Suprapubic skin (tissue), 4 donors: ENCODE results near the gene IYD. TPM values are rescaled to one million over a fixed set of nuclear protein-coding genes. Genes with fewer than 3 reads are reported as not detected.
A peak's percentile ranks its signal among the peaks of the same experiment; 100 is the strongest.

Experiments used
- DNase-seq, 2 donors: peaks; one replicate each; pipeline ENCODE4 v3.0.0-alpha.2; 2019; ENCODE audit warnings: low spot score in 2 of 2
- H3K27ac ChIP-seq: fragments of 200-600 bp; sonication (generic); one replicate; pipeline ENCODE4 v1.5.1; 2019
- H3K27me3 ChIP-seq: fragments of 200-600 bp; sonication (generic); one replicate; pipeline ENCODE4 v1.5.1; 2019
- H3K36me3 ChIP-seq: fragments of 200-600 bp; sonication (generic); one replicate; pipeline ENCODE4 v1.5.1; 2019
- H3K4me1 ChIP-seq: fragments of 200-600 bp; sonication (generic); one replicate; pipeline ENCODE4 v1.5.1; 2019
- H3K4me3 ChIP-seq: fragments of 200-600 bp; sonication (generic); one replicate; pipeline ENCODE4 v1.5.1; 2019; ENCODE audit warnings: mild to moderate bottlenecking
- H3K9me3 ChIP-seq: fragments of 200-600 bp; sonication (generic); one replicate; pipeline ENCODE4 v1.5.1; 2019
- CTCF ChIP-seq, 2 donors: fragments of 200-600 bp in 1 of 2; fragments of 450-650 bp in 1 of 2; sonication (generic) in 1 of 2; IDR thresholded peaks; one replicate each; pipeline ENCODE4 v1.5.1; 2016 to 2019; ENCODE audit warnings: antibody characterized with exemption in 2 of 2, mild to moderate bottlenecking in 1 of 2, moderate library complexity in 1 of 2
- EP300 ChIP-seq: sonication (generic); formaldehyde crosslinking; IDR thresholded peaks from one replicate; pipeline ENCODE4 v1.6.1; 2017; ENCODE audit warnings: antibody characterized with exemption
- POLR2A ChIP-seq, 2 donors: fragments of 450-650 bp; IDR thresholded peaks; one replicate each; pipeline ENCODE4 v1.6.1; 2017; ENCODE audit warnings: antibody characterized with exemption in 2 of 2, mild to moderate bottlenecking in 2 of 2, moderate library complexity in 2 of 2
- POLR2AphosphoS5 ChIP-seq, 3 donors: sonication (generic); formaldehyde crosslinking; IDR thresholded peaks; one replicate each; pipeline ENCODE4 v1.6.1; 2017; ENCODE audit warnings: antibody characterized with exemption in 3 of 3
- WGBS: methylation state at CpG from one replicate; pipeline ENCODE4 v1.1.5; 2018; 5-methylcytosine and 5-hydroxymethylcytosine counted together
- total RNA-seq, 4 donors: library from RNA; depleted of rRNA; stranded (reverse); fragments of >200 nt; gene quantifications; one replicate each; pipeline ENCODE4 v1.1.0, GENCODE V29; 2016

The IYD gene
- total RNA-seq, 4 donors from 2014 or later, result 0.13 to 3.0 (median 1.6) TPM

GRCh38 chr6:150332939-150333584, 35.8 kb upstream of the IYD start:
- 92% methylated on average over 21 of the region's 21 CpGs for WGBS
- no peak for DNase-seq
- no peaks in the 10 kb centered on the region for H3K27me3 ChIP-seq
- no peaks in the 10 kb centered on the region for H3K36me3 ChIP-seq
- no peak overlapping the region for H3K4me3 ChIP-seq
- TF ChIP-seq POLR2AphosphoS5 (IDR thresholded peaks at IDR 0.05) (no peak), CTCF (IDR thresholded peaks at IDR 0.05) (no peak), POLR2A (IDR thresholded peaks at IDR 0.05) (no peak), EP300 (no peak)
- no peaks in the 10 kb centered on the region for H3K9me3 ChIP-seq
- no peak overlapping the region for H3K27ac ChIP-seq
- peaks cover 6% of the 10 kb centered on the region for H3K4me1 ChIP-seq

- Histone ChIP-seq H3K4me3 (no peak overlapping the region), H3K4me1 (peaks cover 6% of the 10 kb centered on the region)
- 97% methylated on average over 2 of the region's 2 CpGs for WGBS
Observed at GRCh38 chr6:150333585-150333941, 35.2 kb upstream of the IYD start.

GRCh38 chr6:150334790-150335783, 33.7 kb upstream of the IYD start:
- DNase-seq, result no peak
- TF ChIP-seq CTCF (IDR thresholded peaks at IDR 0.05), result peak; percentile 71 to 86
- no peak for TF ChIP-seq POLR2A (IDR thresholded peaks at IDR 0.05)
- no peak for TF ChIP-seq EP300
- no peak for TF ChIP-seq POLR2AphosphoS5 (IDR thresholded peaks at IDR 0.05)

More at GRCh38 chr6:150333585-150333941, 35.2 kb upstream of the IYD start:
- Histone ChIP-seq H3K27ac (no peak overlapping the region), H3K36me3 (no peaks in the 10 kb centered on the region), H3K27me3 (no peaks in the 10 kb centered on the region), H3K9me3 (no peaks in the 10 kb centered on the region)
- no peak for DNase-seq
- TF ChIP-seq EP300, result no peak
- TF ChIP-seq POLR2AphosphoS5 (IDR thresholded peaks at IDR 0.05), result no peak
- no peak for TF ChIP-seq CTCF (IDR thresholded peaks at IDR 0.05)
- no peak for TF ChIP-seq POLR2A (IDR thresholded peaks at IDR 0.05)

GRCh38 chr6:150336299-150336698, 32.5 kb upstream of the IYD start:
- WGBS, result 20% methylated on average over 4 of the region's 4 CpGs
- no peaks in the 10 kb centered on the region for H3K9me3 ChIP-seq
- no peaks in the 10 kb centered on the region for H3K27me3 ChIP-seq
- no peak overlapping the region for H3K27ac ChIP-seq
- DNase-seq, result no peak
- no peak for TF ChIP-seq POLR2AphosphoS5 (IDR thresholded peaks at IDR 0.05)
- no peak for TF ChIP-seq POLR2A (IDR thresholded peaks at IDR 0.05)
- no peak for TF ChIP-seq EP300
- no peak for TF ChIP-seq CTCF (IDR thresholded peaks at IDR 0.05)
- H3K4me1 ChIP-seq, result peaks cover 6% of the 10 kb centered on the region
- H3K36me3 ChIP-seq, result no peaks in the 10 kb centered on the region
- no peak overlapping the region for H3K4me3 ChIP-seq

More at GRCh38 chr6:150334790-150335783, 33.7 kb upstream of the IYD start:
- WGBS, result 67% methylated on average over 7 of the region's 7 CpGs
- H3K4me3 ChIP-seq, result no peak overlapping the region
- no peaks in the 10 kb centered on the region for H3K9me3 ChIP-seq
- H3K4me1 ChIP-seq, result peaks cover 6% of the 10 kb centered on the region
- no peaks in the 10 kb centered on the region for H3K36me3 ChIP-seq
- no peaks in the 10 kb centered on the region for H3K27me3 ChIP-seq
- no peak overlapping the region for H3K27ac ChIP-seq

- H3K4me1 ChIP-seq, result peaks cover 6% of the 10 kb centered on the region
Observed at GRCh38 chr6:150336708-150337107, 32.1 kb upstream of the IYD start.

More at GRCh38 chr6:150336708-150337107, 32.1 kb upstream of the IYD start:
- Histone ChIP-seq H3K36me3 (no peaks in the 10 kb centered on the region), H3K9me3 (no peaks in the 10 kb centered on the region), H3K27ac (no peak overlapping the region), H3K27me3 (no peaks in the 10 kb centered on the region), H3K4me3 (no peak overlapping the region)
- TF ChIP-seq EP300, result no peak
- TF ChIP-seq POLR2AphosphoS5 (IDR thresholded peaks at IDR 0.05), result no peak
- TF ChIP-seq CTCF (IDR thresholded peaks at IDR 0.05), result no peak
- TF ChIP-seq POLR2A (IDR thresholded peaks at IDR 0.05), result no peak
- WGBS, result 87% methylated on average over 2 of the region's 2 CpGs
- DNase-seq, result no peak
